Brain pericyte (primary cell): ENCODE data around the gene RAPGEFL1.
"Not testable (repeated sequence)": the region's sequence is repeated elsewhere in the genome, so short reads cannot be mapped to it uniquely, and the experiment has no call there.

ENCODE experiments used
- DNase-seq: peaks from one replicate; pipeline ENCODE4 v3.0.0-alpha.2; 2012; ENCODE audit warnings: low read depth, low spot score

RAPGEFL1 gene

GRCh38 chr17:40174514-40174913, 2.8 kb upstream of the RAPGEFL1 start:
- no peak for DNase-seq

- DNase-seq: no peak
Measured at GRCh38 chr17:40175928-40176753, 1.1 kb upstream of the RAPGEFL1 start.

- DNase-seq: no peak
Measured at GRCh38 chr17:40176754-40177110, 538 bp upstream of the RAPGEFL1 start.

DNA sequence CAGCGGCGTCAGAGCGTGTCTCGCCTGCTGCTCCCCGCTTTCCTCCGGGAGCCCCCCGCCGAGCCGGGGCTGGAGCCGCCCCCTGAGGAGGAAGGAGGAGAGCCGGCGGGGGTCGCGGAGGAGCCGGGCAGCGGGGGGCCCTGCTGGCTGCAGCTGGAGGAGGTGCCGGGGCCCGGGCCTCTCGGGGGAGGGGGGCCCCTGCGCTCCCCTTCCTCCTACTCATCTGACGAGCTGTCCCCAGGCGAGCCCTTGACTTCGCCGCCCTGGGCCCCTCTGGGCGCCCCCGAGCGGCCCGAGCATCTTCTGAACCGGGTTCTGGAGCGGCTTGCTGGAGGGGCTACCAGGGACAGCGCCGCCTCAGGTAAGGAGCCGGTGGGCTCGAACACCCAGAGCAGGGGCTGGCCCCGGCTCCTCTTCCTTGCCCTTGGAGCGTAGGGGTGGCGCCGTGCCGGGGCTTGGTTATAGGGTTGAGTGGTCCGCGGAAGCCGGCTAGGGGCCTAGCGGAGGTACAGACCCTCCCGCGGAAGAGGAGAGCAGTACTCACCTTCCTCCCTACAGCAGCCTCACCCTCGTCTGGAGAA, 841 bp downstream of the RAPGEFL1 start:
- no peak for DNase-seq

GRCh38 chr17:40178660-40179059, 1.4 kb downstream of the RAPGEFL1 start:
- no peak for DNase-seq

- peak; percentile 45 for DNase-seq
Measured at GRCh38 chr17:40179923-40180659, 2.8 kb downstream of the RAPGEFL1 start.

GRCh38 chr17:40180694-40181093, 3.4 kb downstream of the RAPGEFL1 start:
- DNase-seq: no peak

GRCh38 chr17:40181205-40181604, 3.9 kb downstream of the RAPGEFL1 start:
- DNase-seq: no peak

- DNase-seq: no peak
Measured at GRCh38 chr17:40182606-40183005, 5.3 kb downstream of the RAPGEFL1 start.

GRCh38 chr17:40187238-40187637, 10.0 kb downstream of the RAPGEFL1 start:
- no peak for DNase-seq

DNA sequence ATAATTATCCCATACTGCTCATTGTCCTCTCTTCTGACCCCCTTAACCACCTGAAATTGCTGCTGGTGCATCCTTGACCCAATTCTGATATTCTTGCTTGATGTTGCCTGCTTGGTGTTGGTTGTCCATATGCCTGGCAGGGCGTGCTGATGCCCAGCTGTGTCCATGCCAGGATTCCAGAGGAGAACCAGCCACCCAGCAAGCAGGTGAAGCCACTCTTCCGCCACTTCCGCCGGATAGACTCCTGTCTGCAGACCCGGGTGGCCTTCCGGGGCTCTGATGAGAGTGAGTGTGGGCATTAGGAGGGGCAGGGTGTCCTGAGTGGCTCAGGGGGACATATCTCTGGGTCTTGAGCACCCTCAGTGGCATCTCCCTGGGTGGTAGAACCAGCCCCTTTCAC, 11.4 kb downstream of the RAPGEFL1 start:
- DNase-seq: no peak

GRCh38 chr17:40190197-40191021, 13.1 kb downstream of the RAPGEFL1 start:
- DNase-seq: no peak

DNA sequence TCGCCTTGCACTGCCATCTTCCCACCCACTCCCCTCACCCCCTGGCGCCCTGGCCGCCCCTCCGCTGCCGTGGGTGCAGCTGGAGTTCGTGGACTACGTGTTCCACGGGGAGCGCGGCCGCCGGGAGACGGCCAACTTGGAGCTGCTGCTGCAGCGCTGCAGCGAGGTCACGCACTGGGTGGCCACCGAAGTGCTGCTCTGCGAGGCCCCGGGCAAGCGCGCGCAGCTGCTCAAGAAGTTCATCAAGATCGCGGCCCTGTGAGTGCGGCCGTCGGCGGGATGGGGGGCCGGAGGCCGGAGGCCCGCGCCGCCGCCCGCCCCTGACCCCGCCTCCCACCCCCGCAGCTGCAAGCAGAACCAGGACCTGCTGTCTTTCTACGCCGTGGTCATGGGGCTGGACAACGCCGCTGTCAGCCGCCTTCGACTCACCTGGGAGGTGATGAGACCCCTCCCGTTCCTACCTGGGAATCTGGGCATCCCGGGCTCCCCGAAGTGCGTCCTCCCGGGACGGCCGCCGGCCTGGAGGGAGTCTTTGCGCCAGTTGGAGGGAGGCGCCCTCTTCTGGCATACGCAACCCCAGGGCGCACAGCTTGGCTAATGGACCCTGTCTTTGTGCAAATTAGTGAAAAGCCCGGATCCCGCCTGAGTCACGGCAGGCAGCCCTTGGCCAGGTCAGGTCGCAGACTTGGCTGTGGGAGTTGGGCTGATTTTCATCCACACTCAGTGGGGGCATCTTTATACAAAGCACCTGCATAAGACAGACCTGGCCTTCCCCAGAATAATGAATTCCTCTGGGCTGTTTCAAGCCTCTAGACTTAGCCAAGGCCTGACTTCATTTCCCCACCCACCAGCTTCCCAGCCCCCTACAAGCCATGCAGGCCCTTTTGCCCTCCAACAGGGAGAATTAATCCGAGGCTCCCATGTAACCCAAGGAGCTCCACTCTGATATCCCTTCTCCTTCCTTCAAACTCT, 14.3 kb downstream of the RAPGEFL1 start:
- DNase-seq: no peak

DNA sequence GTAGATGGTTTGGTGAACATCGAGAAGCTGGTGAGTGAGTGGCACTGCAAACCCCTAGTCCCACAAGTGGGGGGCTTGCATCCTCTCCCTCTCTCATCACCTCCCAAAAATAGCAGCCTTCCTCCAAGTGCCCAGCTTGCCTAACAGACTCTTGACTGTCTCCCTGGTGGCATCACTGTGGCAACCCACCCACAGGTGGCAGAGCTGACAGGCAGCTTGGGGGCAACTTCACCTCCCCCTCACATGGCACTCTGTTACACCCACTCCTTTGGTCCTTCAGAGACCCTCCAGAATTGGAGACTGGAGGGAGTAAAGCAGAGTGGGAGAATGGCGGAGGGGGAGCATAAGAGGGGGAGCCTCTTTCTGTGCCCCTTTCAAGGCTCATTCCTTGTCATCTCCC, 15.7 kb downstream of the RAPGEFL1 start:
- DNase-seq: no peak

DNA sequence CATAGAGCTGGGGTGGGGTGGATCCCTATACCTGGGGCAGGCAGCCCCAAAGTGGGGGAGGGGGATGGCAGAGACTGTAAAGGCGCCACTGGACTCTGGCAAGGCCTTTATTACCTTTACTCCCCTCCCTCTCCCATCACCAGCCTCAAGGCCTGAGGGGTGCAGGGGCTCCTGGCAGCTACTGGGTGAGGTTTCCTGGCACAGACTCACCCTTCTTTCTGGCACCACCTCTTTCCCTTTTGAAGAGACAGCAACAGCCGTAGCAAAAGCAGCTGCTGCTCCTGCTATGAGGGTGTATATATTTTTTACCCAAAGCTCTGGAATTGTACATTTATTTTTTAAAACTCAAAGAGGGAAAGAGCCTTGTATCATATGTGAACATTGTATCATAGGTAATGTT, 17.6 kb downstream of the RAPGEFL1 start:
- no peak for DNase-seq

- no peak for DNase-seq
Measured at GRCh38 chr17:40197550-40197949, 20.3 kb downstream of the RAPGEFL1 start.

DNA sequence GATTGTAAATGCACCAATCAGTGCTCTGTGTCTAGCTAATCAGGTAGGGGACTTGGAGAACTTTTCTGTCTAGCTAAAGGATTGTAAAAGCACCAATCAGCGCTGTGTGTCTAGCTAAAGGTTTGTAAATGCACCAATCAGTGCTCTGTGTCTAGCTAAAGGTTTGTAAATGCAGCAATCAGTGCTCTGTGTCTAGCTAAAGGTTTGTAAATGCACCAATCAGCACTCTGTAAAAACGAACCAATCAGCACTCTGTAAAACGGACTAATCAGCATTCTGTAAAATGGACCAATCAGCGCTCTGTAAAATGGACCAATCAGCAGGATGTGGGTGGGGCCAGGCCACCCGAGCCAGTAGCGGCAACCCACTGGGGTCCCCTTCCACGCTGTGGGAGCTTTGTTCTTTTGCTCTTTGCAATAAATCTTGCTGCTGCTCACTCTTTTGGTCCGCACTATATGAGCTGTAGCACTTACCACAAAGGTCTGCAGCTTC, 20.7 kb downstream of the RAPGEFL1 start:
- DNase-seq: not testable (repeated sequence)

DNA sequence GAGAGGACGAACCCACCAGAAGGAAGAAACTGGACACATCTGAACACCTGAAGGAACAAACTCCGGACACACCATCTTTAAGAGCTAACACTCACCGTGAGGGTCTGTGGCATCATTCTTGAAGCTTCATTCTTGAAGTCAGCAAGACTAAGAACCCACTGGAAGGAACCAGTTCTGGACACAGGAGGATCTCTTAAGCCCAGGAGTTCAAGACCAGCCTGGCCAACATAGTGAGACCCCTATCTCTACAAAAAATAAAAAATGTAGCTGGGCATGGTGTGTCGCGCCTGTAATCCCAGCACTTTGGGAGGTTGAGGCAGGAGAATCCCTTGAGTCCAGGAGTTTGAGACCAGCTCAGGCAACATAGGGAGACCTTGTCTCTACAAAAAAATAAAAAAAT, 21.3 kb downstream of the RAPGEFL1 start:
- no peak for DNase-seq

- DNase-seq: no peak
Measured at GRCh38 chr17:40203131-40203530, 25.9 kb downstream of the RAPGEFL1 start.

DNA sequence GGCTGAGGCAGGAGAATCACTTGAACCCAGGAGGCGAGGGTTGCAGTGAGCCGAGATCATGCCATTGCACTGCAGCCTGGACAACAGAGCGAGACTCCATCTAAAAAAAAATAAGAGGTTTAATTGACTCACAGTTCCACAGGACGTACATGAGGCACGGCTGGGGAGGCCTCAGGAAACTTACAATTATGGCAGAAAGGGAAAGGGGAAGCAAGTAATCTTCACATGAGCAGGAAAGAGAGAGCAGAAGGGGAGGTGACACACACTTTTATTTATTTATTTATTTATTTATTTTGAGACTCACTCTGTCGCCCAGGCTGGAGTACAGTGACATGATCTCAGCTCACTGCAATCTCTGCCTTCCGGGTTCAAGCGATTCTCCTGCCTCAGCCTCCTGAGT, 28.9 kb downstream of the RAPGEFL1 start:
- not testable (repeated sequence) for DNase-seq
